Erythroblast (primary cell): ENCODE results near the gene MYZAP.

Experiments used
- GATA1 ChIP-seq: IDR thresholded peaks from 2 replicates; pipeline ENCODE4 v1.6.1; 2011; ENCODE audit warnings: low read depth, mild to moderate bottlenecking, control low read depth, low read length, moderate library complexity
- POLR2A ChIP-seq: IDR thresholded peaks from 2 replicates; pipeline ENCODE4 v1.6.1; 2011; ENCODE audit warnings: mild to moderate bottlenecking, low read length

GRCh38 chr15:57557267-57557666 lies 34.4 kb upstream of the MYZAP start:
- TF ChIP-seq POLR2A (no peak), GATA1 (no peak)
